Activated CD4-positive, alpha-beta T cell treated with anti-CD3 and anti-CD28 coated beads, Interleukin-2, amount 50 U/mL, for 16 hours (primary cell): ENCODE data around the gene FGFRL1.

Experiments
- DNase-seq: peaks from one replicate; pipeline ENCODE4 v3.0.0-alpha.2; 2020

The FGFRL1 gene

GRCh38 chr4:1055721-1056590 is 44.5 kb downstream of the FGFRL1 start:
- peak; percentile 62 for DNase-seq

DNA sequence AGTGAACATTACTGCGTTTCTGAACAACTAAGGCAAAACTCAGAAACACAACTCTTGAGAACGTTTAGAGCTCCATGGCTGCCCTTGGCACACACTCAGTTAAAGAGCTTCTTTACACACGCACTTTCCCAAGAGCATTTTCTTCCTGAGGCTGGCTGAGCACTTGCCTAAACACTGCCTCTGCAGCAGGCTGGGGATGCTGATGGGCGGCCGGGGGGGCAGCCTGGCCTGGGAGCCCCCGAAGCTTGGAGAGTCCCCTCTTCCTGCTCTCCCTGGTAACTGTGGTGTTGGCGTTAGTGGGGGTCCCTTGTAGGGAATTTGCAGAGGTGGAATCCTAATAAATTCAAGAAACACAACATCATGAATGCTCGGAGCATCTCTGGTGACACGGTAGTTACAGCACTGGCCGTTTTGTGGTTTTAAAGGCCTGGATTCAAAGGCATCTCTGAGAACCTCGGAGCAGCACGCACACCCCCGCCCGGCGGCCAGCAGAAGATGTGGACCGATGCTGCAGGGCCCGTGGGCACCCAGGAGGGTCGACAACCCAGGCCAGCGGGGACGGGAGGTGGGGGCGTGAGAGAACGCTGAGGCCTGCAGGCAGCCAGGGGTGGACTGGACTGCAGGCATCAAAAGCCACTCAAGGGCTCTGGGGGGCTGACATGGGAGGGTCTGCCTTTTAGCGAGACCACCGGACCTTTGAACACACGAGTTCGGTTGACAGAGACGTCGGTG is 45.4 kb downstream of the FGFRL1 start:
- no peak for DNase-seq

GRCh38 chr4:1057403-1057745 is 45.9 kb downstream of the FGFRL1 start:
- DNase-seq = no peak

DNA sequence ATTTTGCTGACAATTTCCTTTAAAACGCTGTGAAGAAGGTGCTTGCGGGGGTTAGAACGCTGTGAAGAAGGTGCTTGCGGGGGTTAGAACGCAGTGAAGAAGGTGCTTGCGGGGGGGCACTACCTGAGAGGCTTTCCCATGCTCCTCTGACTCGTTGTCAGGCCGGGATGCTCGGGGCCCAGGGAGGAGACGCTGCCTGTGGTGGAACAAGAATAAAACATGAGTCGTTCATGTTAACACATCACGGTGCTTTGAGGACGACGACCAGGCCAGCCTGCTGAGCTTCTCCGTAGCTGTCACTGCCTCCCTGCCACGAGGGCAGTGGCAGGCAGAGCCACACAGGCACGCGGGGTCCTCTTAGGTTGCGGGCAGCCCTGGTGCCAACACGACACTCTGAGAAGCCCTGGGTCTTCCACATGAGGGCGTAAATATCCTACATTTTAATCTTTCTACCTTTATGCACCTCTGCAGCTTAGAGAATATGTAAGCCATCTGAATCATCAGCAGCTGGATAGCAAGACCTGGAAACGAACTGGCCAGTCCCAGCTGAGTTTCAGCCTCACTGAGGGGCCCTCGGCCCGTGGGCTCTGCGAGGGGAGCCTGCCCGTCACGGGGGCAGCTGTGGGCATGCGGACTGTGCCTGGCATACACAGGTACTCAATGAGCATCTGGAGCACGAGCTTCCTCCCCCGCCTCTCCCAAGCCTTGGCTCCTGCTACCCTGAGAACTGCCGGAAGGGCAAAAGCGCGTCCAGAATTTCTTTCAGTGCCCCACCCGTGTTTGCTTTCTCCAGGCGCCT is 47.0 kb downstream of the FGFRL1 start:
- no peak for DNase-seq

GRCh38 chr4:1058997-1059665 is 47.7 kb downstream of the FGFRL1 start:
- no peak for DNase-seq

DNA sequence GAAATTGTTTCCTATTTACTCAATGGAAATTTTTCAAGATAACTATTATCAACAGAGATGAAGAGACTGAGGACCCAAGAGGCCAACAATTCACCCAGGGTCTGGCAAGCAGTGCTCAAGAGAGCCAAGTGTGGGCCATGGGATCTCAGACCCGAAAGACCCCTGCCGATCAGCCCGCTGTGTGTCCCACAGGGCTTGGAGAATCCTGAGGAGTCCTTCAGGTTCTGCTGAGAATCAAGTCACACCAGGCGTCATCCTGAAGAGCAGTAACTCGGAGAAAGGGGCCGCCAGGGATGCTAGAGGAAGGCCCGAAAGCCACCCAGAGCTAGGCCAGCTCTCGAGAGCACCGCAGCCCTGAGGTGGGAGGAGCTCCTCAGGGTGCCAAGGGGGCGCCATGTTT is 48.7 kb downstream of the FGFRL1 start:
- no peak for DNase-seq

- DNase-seq = no peak
These were observed 49.2 kb downstream of the FGFRL1 start for GRCh38 chr4:1060621-1061020.

DNA sequence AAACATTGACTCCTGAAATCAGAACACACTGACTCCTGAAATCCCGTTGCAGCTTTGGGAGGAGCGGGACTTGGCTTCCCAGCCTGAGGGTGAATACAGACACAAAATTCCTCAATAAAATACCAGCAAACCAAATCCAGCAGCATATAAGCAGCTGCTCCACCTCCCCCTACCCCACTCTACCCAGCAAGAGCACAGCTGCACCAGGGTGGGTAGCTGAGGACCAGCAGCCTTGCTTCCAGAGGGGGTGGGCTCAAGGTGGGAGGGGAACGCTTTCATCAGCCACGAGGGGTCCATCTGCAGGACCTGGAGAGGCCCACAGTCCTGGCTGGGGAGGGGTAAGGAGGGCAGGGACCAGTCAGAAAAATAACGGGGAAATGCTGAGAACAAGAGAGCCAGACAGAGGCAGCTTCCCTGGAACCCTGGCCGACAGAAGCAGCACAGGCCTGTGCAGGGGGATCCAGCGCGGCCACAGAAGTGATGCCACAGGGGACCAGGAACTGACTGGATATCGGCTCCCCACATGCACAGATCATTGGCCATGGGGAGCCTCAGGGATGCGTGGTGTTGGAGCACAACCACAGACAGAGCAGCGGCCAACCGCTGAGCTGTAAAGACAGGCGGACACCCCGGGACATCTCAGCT is 49.8 kb downstream of the FGFRL1 start:
- no peak for DNase-seq

- DNase-seq = no peak
These were observed 50.3 kb downstream of the FGFRL1 start for GRCh38 chr4:1061760-1062159.

DNA sequence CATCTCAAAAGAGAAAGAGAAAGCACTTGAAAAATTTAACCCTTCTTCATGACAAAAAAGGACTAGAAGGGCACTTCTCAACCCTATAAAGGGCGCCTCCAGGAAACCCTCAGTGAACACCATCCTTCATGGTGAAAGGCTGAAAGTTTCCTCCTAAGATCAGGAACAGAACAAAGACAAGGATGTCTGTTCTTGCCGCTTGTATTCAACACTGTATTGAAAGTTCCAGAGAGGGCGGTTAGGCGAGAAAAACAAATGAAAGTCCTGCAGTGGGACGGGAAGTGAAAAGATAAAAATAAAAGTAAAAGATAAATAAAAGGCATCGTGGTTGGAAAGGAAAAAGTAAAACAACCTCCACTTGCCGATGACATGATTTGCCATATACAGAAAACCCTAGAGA is 51.0 kb downstream of the FGFRL1 start:
- no peak for DNase-seq

DNA sequence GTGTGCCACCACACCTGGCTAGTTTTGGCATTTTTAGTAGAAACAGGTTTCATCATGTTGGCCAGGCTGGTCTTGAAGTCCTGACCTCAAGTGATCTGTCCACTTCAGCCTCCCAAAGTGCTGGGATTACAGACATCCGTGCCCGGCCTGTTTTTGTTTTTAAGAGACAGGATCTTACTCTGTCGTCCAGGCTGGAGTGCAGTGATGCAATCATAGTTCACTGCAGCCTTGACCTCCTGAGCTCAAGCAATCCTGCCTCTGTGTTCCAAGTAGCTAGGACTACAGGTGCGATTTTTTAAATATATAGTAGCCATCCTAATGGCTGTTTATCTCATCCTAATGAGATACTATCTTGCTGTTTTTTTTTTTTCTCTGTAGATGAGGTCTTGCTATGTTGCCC is 54.3 kb downstream of the FGFRL1 start:
- DNase-seq = no peak

- DNase-seq = no peak
These were observed 58.0 kb downstream of the FGFRL1 start for GRCh38 chr4:1069394-1069793.

GRCh38 chr4:1072830-1073446 is 61.5 kb downstream of the FGFRL1 start:
- DNase-seq = peak; percentile 57

DNA sequence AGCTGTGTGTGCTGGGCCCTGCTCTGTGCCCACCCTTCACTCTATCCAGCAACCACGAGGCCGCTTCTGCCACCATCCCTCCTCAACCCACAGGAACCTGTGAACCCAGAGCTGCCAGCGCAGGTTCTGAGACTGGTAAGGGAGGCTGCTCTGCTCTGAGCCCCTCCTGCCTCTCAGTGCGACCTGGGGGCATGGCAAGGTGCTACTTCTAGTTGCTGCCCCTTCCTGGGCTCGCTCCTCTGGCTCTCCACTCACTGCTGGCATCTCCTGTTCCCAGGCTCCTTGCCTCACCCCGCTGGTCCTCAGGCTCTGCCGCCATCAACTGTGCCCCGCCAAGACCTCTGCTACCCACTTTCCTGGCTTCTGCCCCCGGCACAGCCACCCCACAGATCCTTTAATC is 62.7 kb downstream of the FGFRL1 start:
- DNase-seq = no peak

DNA sequence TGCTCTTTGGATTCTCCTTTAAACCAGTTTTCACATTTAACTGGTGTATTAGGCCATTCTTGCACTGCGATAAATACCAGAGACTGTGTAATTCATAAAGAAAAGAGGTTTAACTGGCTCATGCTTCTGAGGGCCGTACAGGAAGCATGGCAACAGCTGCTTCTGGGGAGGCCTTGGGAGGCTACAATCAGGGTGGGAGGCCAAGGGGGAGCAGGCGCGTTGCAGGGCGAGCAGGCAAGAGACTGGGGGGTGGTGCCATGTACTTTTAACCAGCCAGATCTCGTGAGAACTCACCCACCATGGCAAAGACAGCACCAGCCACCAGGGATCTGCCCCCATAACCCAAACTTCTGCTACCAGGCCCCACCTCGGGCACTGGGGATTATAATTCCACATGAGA is 63.8 kb downstream of the FGFRL1 start:
- no peak for DNase-seq

DNA sequence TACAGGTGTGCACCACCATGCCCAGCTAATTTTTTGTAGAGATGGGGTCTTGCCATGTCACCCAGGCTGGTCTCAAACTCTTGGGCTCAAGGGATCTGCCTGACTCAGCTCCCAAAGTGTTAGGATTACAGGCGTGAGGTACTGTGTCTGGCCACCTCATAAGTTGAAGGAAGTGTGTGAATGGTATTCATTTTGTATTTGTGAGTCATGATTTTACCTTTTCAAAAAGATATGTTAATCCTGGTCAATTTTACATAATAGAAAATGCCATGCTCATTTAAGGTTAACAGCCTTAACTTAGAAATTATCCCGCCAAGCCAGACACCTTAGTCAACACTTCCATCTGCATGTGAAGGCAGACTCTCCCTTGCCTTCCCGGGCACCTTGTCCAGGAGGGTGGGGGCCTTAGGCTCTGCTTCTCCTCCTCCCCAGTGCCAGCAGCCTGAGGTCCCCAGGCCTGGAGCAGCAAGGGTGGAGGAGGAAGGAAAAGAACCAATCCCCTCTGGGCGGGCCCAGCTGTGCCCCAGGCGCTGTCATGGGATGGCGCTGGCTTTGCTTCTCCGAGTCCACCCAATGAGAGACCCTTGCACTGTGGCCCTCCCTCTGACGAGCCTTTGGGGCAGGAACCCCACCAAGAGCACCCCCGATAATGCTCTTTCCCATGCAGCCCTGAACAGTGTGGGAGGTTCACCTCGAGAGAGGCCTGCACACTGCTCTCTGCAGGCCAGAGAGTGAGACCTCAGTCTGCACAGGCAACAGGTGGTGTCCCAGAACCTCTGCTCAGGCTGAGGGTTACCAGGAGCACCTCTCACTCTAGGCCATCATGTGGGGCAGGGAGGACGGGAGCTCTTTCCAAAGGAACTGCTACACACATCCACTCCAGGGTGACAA is 64.6 kb downstream of the FGFRL1 start:
- no peak for DNase-seq
